MG63 (cell line): ENCODE results near the gene YRDC. TPM values are rescaled to one million over a fixed set of nuclear protein-coding genes. Genes with fewer than 3 reads are reported as not detected.

ENCODE experiments used
- DNase-seq: peaks from one replicate; pipeline ENCODE4 v3.0.0-alpha.2; 2020
- H3K27me3 ChIP-seq: fragments of 250-450 bp; sonication (Bioruptor Pico); 2 replicates; pipeline ENCODE4 v1.5.1; 2020; ENCODE audit warnings: mild to moderate bottlenecking, moderate library complexity
- H3K36me3 ChIP-seq: fragments of 250-450 bp; sonication (Bioruptor Pico); 2 replicates; pipeline ENCODE4 v1.5.1; 2020; ENCODE audit warnings: mild to moderate bottlenecking, moderate library complexity
- H3K4me3 ChIP-seq: fragments of 250-450 bp; sonication (Bioruptor Pico); 2 replicates; pipeline ENCODE4 v1.5.1; 2020; ENCODE audit warnings: mild to moderate bottlenecking, moderate library complexity
- H3K9me3 ChIP-seq: fragments of 250-450 bp; sonication (Bioruptor Pico); 2 replicates; pipeline ENCODE4 v1.5.1; 2020; ENCODE audit warnings: mild to moderate bottlenecking, moderate library complexity
- total RNA-seq: library from RNA; depleted of rRNA; stranded (reverse); fragments of >200 nt; shearing (Covaris generic); gene quantifications from 2 replicates; pipeline ENCODE4 v1.2.3, GENCODE V29; 2014; ENCODE audit warnings: low replicate concordance; rRNA removed

The YRDC gene
- total RNA-seq, result 34.7 and 37.8 TPM in 2 replicates

DNA sequence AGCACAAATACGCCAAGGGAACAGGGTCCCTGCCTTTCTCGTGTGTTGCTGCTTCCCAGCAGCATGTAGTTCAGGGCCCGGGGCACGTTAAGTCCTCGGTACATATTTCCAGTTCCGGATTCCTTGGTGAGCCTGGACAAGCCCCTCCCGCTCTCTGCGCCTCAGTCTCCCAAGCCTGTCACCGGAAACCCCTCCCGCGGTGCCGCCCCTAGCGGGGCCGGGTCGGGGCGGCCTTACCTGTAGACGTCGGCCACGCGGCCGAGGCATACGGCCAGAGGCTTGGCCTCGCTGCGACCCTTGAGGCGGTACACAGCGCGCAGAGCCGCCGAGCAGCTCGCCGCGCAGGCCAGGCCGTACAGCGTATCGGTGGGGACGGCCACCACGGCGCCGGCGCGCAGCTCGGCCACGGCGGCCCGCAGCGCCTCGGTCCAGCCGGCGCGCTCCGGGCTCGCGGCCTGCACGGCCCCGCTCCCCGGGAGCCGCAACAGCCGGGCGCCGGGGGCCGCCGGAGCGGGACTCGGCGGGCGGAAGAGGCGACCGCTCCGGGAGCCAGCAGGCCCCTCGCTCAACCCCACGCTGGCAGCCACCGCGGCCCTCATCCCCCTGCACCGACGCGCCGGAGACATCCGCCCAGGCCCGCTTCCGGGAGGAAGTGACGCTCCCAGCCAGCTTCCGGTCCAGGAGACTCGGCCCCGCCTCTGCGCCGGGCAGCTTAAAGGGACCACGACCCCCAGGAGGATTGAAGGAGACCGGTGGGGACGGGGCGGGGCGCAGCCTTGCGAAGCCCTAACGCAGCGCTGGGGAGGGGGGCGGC, at the start of gene YRDC, which contains the start of gene C1orf122:
Gene YRDC (minus strand): TSS at position 654 of the 814 bp plus-strand sequence. CDS start 28 bp downstream, at position 626.
Gene C1orf122 (plus strand): TSS at position 236 of the 814 bp plus-strand sequence. CDS start 615 bp downstream, outside the sequence.
- peaks cover 66% of the 10 kb centered on the region for H3K36me3 ChIP-seq
- H3K4me3 ChIP-seq, result peak within 1 kb of the TSS; percentile 75
- H3K27me3 ChIP-seq, result no peaks in the 10 kb centered on the region
- no peaks in the 10 kb centered on the region for H3K9me3 ChIP-seq
- peak; percentile 94 for DNase-seq

GRCh38 chr1:37854406-37854805, 46.4 kb upstream of the YRDC start:
- H3K4me3 ChIP-seq, result no peak overlapping the region
- peaks cover 45% of the 10 kb centered on the region for H3K36me3 ChIP-seq
- no peaks in the 10 kb centered on the region for H3K9me3 ChIP-seq
- H3K27me3 ChIP-seq, result no peaks in the 10 kb centered on the region
- DNase-seq, result no peak

DNA sequence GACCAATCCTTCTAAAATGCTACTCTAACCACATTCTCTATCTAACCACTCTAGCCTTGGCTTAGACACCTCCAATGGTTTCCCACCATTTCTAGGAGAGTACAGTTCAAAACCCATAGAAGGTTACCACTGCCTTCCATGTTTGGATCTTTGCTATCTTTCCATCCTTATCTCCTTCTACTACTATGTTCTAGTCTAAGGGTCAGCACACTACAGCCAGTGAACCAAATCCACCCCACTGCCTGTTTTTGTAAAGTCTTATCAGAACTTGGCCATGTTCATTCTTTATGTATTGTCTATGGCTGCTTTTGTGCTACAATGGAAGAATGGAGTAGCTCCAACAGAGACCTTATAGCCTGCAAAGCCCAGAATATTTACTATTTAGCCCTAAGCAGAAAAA, 45.1 kb upstream of the YRDC start:
- peaks cover 50% of the 10 kb centered on the region for H3K36me3 ChIP-seq
- no peaks in the 10 kb centered on the region for H3K9me3 ChIP-seq
- H3K4me3 ChIP-seq, result no peak overlapping the region
- H3K27me3 ChIP-seq, result no peaks in the 10 kb centered on the region
- DNase-seq, result no peak

DNA sequence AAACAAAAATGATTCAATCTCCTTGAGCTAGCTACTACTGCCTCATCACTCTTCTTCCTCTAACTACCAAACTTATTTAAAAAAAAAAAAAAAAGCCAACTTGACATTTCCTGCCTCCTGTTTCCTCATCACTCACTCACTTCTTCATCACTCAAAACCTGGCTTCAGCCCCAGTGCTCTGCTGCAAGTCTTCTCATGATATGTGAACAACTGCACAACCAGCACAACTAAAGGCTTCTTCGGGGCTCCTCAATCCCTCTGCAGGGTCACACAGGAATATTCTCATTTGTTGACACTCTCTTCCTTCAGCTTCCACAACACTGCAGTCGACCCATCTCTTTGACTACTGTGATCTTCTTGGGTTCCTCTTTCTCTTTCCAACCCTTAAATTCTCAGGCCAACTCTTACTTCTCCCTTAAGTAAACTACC, 43.8 kb upstream of the YRDC start:
- H3K27me3 ChIP-seq, result no peaks in the 10 kb centered on the region
- H3K9me3 ChIP-seq, result no peaks in the 10 kb centered on the region
- DNase-seq, result peak; percentile 29
- H3K36me3 ChIP-seq, result peaks cover 55% of the 10 kb centered on the region
- H3K4me3 ChIP-seq, result no peak overlapping the region

GRCh38 chr1:37851262-37851661, 43.3 kb upstream of the YRDC start:
- Histone ChIP-seq H3K36me3 (peaks cover 56% of the 10 kb centered on the region), H3K27me3 (no peaks in the 10 kb centered on the region), H3K9me3 (no peaks in the 10 kb centered on the region), H3K4me3 (no peak overlapping the region)
- no peak for DNase-seq

DNA sequence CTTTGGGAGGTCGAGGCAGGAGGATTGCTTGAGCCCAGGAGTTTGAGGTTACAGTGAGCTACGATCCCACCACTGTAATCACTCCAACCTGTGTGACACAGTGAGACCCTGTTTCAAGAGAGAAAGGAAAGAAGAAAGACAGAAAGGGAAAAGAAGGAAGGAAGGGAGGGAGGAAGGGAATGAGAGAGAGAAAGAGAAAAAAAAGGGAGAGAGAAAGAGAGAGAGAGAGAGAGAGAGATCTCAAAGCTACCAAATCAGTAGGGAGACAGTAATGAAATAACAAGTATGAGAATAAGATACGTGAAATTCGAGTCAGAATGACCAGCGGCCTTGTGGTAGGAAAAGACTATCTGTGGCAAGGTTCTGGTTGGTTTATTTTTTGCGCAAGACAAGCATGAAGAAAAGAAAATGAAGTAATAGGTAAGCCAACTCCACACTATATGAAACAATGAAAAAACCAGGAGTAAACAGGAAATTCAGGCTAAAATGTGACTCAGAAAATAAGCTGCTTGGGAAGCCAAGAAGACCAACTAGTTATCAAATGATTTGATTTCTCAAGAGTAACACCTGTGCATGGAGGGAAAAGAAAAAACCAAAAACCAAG, 42.4 kb upstream of the YRDC start:
- no peak for DNase-seq
- H3K27me3 ChIP-seq, result no peaks in the 10 kb centered on the region
- no peak overlapping the region for H3K4me3 ChIP-seq
- peaks cover 60% of the 10 kb centered on the region for H3K36me3 ChIP-seq
- H3K9me3 ChIP-seq, result no peaks in the 10 kb centered on the region

- no peak for DNase-seq
- H3K27me3 ChIP-seq, result no peaks in the 10 kb centered on the region
- no peaks in the 10 kb centered on the region for H3K9me3 ChIP-seq
- peaks cover 55% of the 10 kb centered on the region for H3K36me3 ChIP-seq
- H3K4me3 ChIP-seq, result no peak overlapping the region
These were observed 41.5 kb upstream of the YRDC start for GRCh38 chr1:37849480-37849879.

DNA sequence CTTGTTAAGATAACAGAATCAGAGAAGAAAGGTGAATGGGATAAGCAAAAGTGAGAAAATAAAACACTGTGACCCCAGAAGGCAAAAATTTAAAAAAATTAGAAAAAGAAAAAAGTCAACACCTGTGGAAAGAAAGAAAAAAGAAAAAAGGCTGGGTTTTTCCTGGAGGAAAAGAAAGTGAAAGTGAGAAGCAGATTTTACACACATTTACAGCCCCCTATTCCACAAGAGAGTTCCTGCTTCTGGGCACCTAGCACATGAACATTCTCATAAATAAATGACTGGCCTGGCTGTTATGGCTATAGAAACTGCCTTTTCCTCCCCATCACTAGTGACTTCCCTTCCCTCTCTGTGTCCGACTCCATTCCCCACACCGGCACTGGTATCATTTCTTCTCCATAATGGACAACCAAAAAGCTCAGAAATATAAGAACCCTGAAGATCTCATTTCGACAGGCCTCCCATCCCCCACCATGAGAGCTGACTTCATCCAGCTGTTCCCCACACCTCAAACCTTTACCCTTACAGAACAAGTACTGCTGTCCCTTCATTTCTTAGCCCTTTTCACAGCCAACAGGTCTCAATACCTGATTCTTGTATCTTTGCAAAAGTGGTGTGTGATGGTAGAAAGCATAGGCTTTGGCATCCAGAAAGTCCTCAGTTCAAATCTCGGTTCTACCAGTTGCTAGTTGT, 38.8 kb upstream of the YRDC start:
- Histone ChIP-seq H3K4me3 (no peak overlapping the region), H3K27me3 (no peaks in the 10 kb centered on the region), H3K36me3 (peaks cover 47% of the 10 kb centered on the region), H3K9me3 (no peaks in the 10 kb centered on the region)
- no peak for DNase-seq

GRCh38 chr1:37845786-37846185, 37.8 kb upstream of the YRDC start:
- DNase-seq, result no peak
- Histone ChIP-seq H3K4me3 (no peak overlapping the region), H3K27me3 (no peaks in the 10 kb centered on the region), H3K9me3 (no peaks in the 10 kb centered on the region), H3K36me3 (peaks cover 44% of the 10 kb centered on the region)

DNA sequence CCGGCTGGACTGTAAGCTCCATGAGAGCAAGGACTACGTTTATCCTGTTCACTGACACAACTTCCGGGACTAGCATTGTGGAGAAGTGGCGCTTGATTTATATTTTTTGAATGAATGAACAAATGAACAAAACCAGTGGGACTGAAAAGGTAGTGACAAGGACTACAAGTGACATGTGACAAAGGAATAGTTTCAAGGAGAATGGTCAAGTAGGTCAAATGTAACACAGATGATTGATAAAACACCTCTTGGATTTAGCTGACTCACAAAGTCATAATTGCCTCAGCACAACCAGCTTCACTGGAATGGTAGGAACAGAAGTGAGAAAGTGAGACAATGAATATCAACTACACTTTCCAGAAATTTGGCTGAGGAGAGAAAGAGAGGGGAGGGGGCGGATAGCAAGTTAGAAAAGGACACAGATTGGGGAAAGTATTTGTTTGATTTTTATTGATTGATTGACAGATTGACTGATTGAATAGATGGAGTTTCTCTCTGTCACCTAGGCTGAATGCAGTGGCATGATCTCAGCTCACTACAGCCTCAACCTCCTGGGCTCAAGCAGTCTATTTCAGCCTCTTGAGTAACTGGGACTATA, 37.1 kb upstream of the YRDC start:
- Histone ChIP-seq H3K9me3 (no peaks in the 10 kb centered on the region), H3K27me3 (no peaks in the 10 kb centered on the region), H3K36me3 (peaks cover 48% of the 10 kb centered on the region), H3K4me3 (no peak overlapping the region)
- no peak for DNase-seq

DNA sequence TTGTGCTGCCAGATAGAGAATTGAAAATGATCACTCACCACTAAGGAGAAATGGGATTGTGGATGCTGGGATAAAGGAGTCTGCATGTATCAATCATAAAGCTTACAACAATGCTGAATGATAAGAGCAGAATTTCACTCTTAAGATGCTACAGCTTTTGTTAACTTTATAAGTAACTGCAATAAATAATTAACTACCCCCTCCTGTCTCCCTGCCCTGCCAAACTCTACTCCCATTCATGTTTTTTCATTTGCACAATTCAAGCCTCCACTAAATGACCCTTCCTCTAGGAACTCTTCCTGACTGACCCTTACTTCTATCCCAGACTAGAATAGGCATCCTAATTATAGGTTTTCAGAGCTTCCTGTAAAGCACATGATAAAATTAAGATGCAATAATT, 36.5 kb upstream of the YRDC start:
- no peaks in the 10 kb centered on the region for H3K27me3 ChIP-seq
- peaks cover 54% of the 10 kb centered on the region for H3K36me3 ChIP-seq
- DNase-seq, result no peak
- no peaks in the 10 kb centered on the region for H3K9me3 ChIP-seq
- H3K4me3 ChIP-seq, result no peak overlapping the region

DNA sequence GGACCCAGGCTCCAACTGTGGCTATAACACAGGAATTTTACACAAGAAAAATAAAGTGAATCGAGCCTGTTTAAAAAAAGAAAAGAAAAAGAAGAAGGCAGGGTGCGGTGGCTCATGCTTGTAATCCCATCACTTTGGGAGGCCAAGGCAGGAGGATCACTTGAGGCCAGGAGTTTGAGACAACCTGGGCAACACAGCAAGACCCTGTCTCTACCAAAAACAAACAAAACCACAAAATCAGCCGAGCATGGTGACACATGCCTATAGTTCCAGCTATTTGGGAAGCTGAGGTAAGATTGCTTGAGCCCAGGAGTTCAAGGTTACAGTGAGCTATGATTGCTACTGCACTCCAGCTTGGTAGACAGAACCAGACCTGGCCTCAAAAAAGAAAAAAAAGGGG, 33.6 kb upstream of the YRDC start:
- Histone ChIP-seq H3K9me3 (no peaks in the 10 kb centered on the region), H3K27me3 (no peaks in the 10 kb centered on the region)
- no peak for DNase-seq

GRCh38 chr1:37840711-37841110, 32.7 kb upstream of the YRDC start:
- no peak for DNase-seq

More for the DNA sequence above, 33.6 kb upstream of the YRDC start:
- H3K4me3 ChIP-seq, result no peak overlapping the region
- peaks cover 55% of the 10 kb centered on the region for H3K36me3 ChIP-seq

DNA sequence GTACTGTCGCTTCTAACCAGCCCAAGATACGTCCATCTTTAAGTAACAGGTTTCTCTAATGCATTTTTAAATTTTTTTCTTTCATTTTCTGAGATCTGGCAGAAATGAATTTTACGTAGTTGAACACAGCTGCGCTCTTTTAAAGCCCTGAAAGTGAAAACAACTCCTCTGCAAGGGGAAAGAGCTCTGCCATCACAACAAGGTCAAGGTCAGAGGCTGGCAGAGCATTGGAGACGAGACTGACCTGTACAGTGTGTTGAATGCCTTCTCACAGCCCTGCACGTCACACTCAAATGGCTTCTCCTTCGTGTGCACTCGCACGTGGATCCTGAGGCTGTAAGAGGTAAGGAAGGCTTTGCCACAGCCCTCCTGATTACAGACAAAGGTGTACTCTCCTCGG, 31.7 kb upstream of the YRDC start:
- no peak for DNase-seq
- no peak overlapping the region for H3K4me3 ChIP-seq
- H3K36me3 ChIP-seq, result peaks cover 57% of the 10 kb centered on the region
- H3K27me3 ChIP-seq, result no peaks in the 10 kb centered on the region
- H3K9me3 ChIP-seq, result no peaks in the 10 kb centered on the region

More at GRCh38 chr1:37840711-37841110, 32.7 kb upstream of the YRDC start:
- Histone ChIP-seq H3K9me3 (no peaks in the 10 kb centered on the region), H3K4me3 (no peak overlapping the region), H3K36me3 (peaks cover 55% of the 10 kb centered on the region), H3K27me3 (no peaks in the 10 kb centered on the region)

GRCh38 chr1:37836788-37837187, 28.8 kb upstream of the YRDC start:
- H3K4me3 ChIP-seq, result no peak overlapping the region
- no peaks in the 10 kb centered on the region for H3K27me3 ChIP-seq
- H3K9me3 ChIP-seq, result no peaks in the 10 kb centered on the region
- no peak for DNase-seq
- H3K36me3 ChIP-seq, result peaks cover 69% of the 10 kb centered on the region

- DNase-seq, result no peak
- no peak overlapping the region for H3K4me3 ChIP-seq
- no peaks in the 10 kb centered on the region for H3K9me3 ChIP-seq
- peaks cover 65% of the 10 kb centered on the region for H3K36me3 ChIP-seq
- H3K27me3 ChIP-seq, result no peaks in the 10 kb centered on the region
These were observed 23.8 kb upstream of the YRDC start for GRCh38 chr1:37831809-37832208.

DNA sequence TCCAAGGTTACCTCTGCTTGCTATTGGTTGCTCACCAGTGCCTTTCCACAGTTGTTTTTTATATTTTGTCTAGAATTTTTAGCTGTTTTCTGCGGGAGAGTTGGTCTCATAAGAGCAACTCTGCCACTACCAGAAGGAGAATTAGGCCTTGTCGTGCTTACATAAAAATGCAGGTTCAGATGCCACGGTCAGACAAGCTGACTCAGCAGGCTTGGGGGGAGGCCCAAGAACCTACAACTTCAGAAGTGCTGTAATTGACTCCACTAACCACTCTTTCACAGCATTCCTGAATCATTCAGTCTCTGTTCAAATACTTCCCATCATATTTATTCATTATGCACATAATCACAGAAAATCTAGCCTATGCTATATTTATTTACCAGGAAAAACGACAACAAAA, 23.1 kb upstream of the YRDC start:
- Histone ChIP-seq H3K27me3 (no peaks in the 10 kb centered on the region), H3K4me3 (no peak overlapping the region), H3K9me3 (no peaks in the 10 kb centered on the region), H3K36me3 (peaks cover 63% of the 10 kb centered on the region)
- no peak for DNase-seq
